Neural crest cell (in vitro differentiated cells): ENCODE measurements around the gene KNDC1. TPM values are rescaled to one million over a fixed set of nuclear protein-coding genes. Genes with fewer than 3 reads are reported as not detected.

ENCODE experiments used
- DNase-seq: peaks from one replicate; pipeline ENCODE4 v3.0.0; 2021; ENCODE audit warnings: low read depth, mixed read lengths, low spot score
- H3K27ac Mint-ChIP-seq: one replicate; pipeline ENCODE4 v1.8.0; 2021; ENCODE audit warnings: mild to moderate bottlenecking, mixed read lengths; ENCODE audit not compliant: unreplicated experiment
- H3K27me3 Mint-ChIP-seq: 2 replicates; pipeline ENCODE4 v1.8.0; 2021; ENCODE audit warnings: low read depth, mild to moderate bottlenecking, mixed read lengths
- H3K36me3 Mint-ChIP-seq: 2 replicates; pipeline ENCODE4 v1.8.0; 2021; ENCODE audit warnings: low read depth, mild to moderate bottlenecking, mixed read lengths
- H3K4me1 Mint-ChIP-seq: 2 replicates; pipeline ENCODE4 v1.8.0; 2021; ENCODE audit warnings: mixed read lengths
- H3K4me3 Mint-ChIP-seq: one replicate; pipeline ENCODE4 v1.8.0; 2021; ENCODE audit warnings: mild to moderate bottlenecking, mixed read lengths
- H3K9me3 Mint-ChIP-seq: 2 replicates; pipeline ENCODE4 v1.8.0; 2021; ENCODE audit warnings: mixed read lengths
- CTCF ChIP-seq: fragments of 200-600 bp; sonication (generic); conservative IDR thresholded peaks from 2 replicates; pipeline ENCODE4 v1.5.0; 2021; ENCODE audit warnings: antibody characterized with exemption, mild to moderate bottlenecking
- total RNA-seq: library from RNA; stranded (reverse); gene quantifications from 2 replicates; pipeline ENCODE4 v1.2.1, GENCODE V29; 2021

Gene KNDC1
- total RNA-seq, 1 donor from 2014 or later: 5.5 TPM

- DNase-seq: no peak
- Mint-ChIP-seq H3K36me3 (peaks cover 6% of the 10 kb centered on the region), H3K9me3 (no peaks in the 10 kb centered on the region), H3K27ac (no peak overlapping the region), H3K4me3 (no peak overlapping the region), H3K27me3 (peaks cover 15% of the 10 kb centered on the region), H3K4me1 (no peaks in the 10 kb centered on the region)
- no peak for TF ChIP-seq CTCF
Measured at GRCh38 chr10:133166828-133167692, 7.0 kb downstream of the KNDC1 start.

GRCh38 chr10:133167693-133168616 is 7.9 kb downstream of the KNDC1 start:
- Mint-ChIP-seq H3K4me3 (no peak overlapping the region), H3K4me1 (no peaks in the 10 kb centered on the region), H3K36me3 (peaks cover 6% of the 10 kb centered on the region), H3K27ac (peak overlapping the region; percentile 12), H3K27me3 (peaks cover 6% of the 10 kb centered on the region), H3K9me3 (no peaks in the 10 kb centered on the region)
- no peak for TF ChIP-seq CTCF
- DNase-seq: no peak

- no peaks in the 10 kb centered on the region for H3K27me3 Mint-ChIP-seq
- no peak overlapping the region for H3K27ac Mint-ChIP-seq
- no peak for DNase-seq
- no peaks in the 10 kb centered on the region for H3K4me1 Mint-ChIP-seq
- H3K4me3 Mint-ChIP-seq: no peak overlapping the region
- no peaks in the 10 kb centered on the region for H3K9me3 Mint-ChIP-seq
- no peak for TF ChIP-seq CTCF
- peaks cover 6% of the 10 kb centered on the region for H3K36me3 Mint-ChIP-seq
Measured at GRCh38 chr10:133168617-133169031, 8.6 kb downstream of the KNDC1 start.

- Mint-ChIP-seq H3K9me3 (peaks cover under 1% of the 10 kb centered on the region), H3K4me3 (no peak overlapping the region), H3K27me3 (no peaks in the 10 kb centered on the region)
Measured at GRCh38 chr10:133169173-133169947, 9.3 kb downstream of the KNDC1 start.

More at GRCh38 chr10:133169173-133169947, 9.3 kb downstream of the KNDC1 start:
- TF ChIP-seq CTCF: no peak
- Mint-ChIP-seq H3K4me1 (no peaks in the 10 kb centered on the region), H3K27ac (no peak overlapping the region), H3K36me3 (peaks cover 6% of the 10 kb centered on the region)
- no peak for DNase-seq
